GM21423 (cell line): ENCODE data around the gene ABCA3.

ENCODE experiments used
- ATAC-seq: cut with Tn5 transposase; IDR thresholded peaks from one replicate; pipeline ENCODE4 v1.9.1; 2021; ENCODE audit warnings: mild to moderate bottlenecking, moderate library complexity; ENCODE audit not compliant: unreplicated experiment

The ABCA3 gene

DNA sequence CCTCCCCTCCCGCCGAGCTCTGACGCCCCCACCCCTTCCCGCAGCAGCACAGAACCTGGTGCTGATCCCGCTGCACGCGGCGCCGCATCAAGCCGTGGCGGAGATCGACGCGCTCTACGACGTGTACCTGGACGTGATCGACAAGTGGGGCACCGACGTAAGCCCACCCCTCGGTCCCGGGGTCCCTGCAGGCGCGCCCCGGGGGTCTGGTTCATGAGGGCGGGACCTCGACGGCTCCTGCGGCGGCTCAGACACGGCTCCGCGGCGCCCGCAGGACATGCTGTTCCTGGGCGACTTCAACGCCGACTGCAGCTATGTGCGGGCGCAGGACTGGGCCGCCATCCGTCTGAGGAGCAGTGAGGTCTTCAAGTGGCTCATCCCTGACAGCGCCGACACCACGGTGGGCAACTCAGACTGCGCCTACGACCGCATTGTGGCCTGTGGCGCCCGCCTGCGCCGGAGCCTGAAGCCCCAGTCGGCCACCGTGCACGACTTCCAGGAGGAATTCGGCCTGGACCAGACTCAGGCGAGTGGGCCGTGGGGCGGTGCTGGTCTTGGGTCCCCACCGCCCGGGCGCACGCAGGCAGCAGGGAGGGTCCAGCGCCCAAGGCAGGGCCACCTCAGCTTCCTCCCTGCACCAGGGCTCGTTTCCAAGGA is 102.9 kb downstream of the ABCA3 start:
- ATAC-seq, result no peak

DNA sequence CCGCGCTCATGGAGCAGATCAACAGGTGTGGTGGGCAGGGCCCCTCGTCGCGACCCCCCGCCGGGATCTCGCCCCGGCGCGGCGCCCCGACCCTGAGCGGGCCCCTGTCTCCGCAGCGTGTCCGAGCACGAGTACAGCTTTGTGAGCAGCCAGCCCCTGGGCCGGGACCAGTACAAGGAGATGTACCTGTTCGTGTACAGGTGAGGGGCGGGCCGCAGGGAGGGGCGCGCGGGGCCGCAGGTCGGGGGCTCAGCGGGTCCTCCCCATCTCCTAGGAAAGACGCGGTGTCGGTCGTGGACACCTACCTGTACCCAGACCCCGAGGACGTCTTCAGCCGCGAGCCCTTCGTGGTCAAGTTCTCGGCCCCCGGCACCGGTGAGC is 103.4 kb downstream of the ABCA3 start:
- no peak for ATAC-seq

DNA sequence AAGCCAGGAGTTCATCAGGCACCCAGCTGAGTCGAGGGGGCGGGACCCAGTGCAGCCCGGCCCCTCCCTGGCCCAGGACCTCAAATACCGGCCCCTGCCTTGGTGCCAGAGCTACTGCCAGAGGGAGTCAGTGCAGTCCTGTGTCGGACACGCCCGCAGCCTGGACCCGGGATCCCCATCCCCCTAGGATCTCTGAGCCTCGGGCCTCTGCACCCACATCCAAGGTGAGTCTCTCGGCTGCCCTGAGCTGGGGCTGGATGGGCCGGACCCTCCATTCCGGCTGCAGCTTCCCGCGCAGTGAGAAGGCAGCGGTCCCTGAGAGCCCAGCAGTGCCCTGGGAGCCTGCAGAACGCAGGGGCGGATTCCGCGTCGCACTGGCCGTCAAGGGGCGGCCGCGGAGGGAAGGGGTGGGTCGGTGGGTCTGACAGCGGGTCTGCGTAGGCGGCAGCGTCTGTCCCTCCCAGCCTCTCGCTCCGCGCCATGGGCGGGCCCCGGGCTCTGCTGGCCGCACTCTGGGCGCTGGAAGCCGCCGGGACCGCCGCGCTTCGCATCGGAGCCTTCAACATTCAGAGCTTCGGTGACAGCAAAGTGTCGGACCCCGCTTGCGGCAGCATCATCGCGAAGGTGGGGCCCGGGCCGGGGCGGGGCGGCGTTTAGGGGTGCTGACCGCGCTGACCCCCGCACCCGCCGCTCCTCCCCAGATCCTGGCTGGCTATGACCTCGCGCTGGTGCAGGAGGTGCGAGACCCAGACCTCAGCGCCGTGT is 104.0 kb downstream of the ABCA3 start, which contains the start of gene DNASE1L2:
Gene DNASE1L2, plus strand, starts transcription at position 108 of the 765 bp plus-strand sequence. Its CDS starts 373 bp downstream, at position 481.
- ATAC-seq, result no peak

DNA sequence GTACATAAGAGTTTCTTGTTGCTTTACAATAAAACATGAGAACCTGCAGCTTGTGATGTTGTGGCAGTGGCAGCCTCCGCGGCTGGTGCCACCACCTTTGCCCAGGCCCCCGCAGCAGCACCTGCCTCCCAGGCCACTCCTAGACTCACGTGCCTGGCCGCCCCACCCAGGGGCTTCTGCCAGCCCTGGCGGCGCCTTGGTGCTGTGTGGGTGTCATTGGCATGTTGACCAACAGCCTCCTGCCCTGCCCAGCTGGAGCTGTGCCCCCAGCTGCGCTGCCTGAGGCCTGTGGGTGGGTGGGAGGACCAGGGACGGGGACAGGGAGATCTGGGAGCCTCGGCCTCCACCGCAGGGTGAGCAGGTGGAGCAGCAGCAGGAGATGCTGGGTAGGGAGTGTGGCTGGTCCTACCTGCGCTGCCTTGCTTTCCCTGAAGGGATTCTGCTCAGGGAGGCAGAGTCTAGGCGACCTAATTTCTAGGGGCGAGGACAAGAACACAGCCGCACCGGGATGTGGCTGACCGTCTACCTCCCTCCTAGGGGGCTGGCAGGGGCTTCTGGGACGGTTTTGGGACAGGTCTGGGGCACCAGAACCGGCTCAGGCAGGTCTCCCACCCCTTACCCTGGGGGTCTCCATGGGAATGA is 104.7 kb downstream of the ABCA3 start:
- no peak for ATAC-seq

DNA sequence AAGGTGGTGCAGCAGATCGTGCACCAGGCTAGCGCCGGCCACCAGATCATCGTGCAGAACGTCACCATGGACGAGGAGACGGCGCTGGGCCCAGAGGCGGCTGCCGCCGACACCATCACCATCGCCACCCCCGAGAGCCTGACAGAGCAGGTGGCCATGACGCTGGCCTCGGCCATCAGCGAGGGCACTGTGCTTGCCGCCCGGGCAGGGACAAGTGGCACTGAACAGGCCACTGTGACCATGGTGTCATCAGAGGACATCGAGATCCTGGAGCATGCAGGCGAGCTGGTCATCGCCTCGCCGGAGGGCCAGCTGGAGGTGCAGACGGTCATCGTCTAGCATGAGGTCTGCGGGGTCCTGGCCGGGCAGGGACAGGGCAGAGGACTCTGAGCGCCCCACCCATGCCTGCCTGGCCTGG is 105.3 kb downstream of the ABCA3 start:
- no peak for ATAC-seq

DNA sequence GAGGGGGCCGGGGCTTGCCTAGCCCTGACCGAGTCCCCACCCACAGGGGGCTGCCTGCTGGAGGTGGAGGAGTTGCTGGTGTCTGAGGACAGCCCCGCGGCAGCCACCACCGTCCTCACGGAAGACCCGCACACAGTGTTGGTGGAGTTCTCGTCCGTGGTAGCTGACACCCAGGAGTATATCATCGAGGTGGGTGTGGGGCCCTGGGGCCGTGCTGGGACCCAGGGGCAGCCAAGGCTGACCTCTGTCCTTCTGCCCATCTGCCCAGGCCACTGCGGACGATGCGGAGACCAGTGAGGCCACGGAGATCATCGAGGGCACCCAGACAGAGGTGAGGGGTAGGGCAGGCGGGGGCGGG is 105.7 kb downstream of the ABCA3 start:
- no peak for ATAC-seq

DNA sequence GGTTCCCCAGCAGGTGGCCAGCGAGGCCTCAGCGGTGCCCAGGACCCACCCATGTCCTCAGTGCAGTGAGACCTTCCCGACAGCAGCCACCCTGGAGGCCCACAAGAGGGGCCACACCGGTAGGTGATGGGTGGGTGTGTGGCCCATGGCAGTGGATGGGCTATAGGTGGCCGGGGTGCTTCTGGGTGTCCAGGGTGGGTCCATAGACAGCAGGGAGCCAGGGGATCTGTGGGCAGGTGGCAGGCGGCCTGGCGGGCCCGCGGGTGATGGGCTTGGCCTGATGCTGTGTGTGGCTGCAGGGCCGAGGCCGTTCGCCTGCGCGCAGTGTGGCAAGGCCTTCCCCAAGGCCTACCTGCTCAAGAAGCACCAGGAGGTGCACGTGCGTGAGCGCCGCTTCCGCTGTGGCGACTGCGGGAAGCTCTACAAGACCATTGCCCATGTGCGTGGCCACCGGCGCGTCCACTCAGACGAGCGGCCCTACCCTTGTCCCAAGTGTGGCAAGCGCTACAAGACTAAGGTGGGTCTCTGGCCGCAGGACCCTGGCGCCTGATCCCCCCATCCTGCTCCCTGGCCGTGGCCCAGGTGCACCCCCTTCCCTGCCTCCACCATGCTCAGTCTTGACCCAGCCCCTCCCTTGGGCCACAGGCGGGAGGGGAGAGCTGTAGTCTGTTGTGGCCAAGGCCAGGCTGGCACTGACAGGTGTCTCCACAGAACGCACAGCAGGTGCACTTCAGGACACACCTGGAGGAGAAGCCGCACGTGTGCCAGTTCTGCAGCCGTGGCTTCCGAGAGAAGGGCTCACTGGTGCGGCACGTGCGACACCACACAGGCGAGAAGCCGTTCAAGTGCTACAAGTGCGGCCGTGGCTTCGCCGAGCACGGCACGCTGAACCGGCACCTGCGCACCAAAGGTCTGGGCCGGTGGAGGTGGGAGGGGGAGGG is 106.4 kb downstream of the ABCA3 start:
- ATAC-seq, result no peak

DNA sequence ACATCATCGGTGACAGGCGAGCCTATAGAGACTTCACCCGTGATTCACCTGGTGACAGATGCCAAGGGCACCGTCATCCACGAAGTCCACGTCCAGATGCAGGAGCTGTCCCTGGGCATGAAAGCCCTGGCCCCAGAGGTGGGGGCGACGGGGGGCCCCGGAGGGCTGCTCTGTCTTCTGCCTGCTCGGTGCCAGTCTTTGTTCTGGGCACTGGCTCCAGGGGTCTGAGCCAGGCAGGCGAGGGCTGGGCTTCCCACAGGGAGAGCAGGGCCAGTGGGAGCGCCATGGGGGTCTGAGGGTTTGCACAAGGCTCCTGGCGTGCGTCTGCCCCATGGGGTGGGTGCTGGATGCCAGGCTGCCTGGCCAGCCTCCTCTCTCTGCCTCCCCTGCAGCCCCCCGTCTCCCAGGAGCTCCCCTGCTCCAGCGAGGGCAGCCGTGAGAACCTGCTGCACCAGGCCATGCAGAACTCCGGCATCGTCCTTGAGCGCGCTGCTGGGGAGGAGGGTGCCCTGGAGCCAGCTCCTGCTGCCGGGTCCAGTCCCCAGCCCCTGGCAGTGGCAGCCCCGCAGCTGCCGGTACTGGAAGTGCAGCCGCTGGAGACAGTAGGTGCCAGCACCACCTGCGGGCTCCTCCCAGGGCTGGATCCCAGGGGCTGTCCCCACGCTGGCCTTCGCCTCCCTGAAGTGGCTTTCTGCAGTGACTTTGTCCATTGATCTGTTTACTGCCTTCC is 107.3 kb downstream of the ABCA3 start:
- no peak for ATAC-seq

DNA sequence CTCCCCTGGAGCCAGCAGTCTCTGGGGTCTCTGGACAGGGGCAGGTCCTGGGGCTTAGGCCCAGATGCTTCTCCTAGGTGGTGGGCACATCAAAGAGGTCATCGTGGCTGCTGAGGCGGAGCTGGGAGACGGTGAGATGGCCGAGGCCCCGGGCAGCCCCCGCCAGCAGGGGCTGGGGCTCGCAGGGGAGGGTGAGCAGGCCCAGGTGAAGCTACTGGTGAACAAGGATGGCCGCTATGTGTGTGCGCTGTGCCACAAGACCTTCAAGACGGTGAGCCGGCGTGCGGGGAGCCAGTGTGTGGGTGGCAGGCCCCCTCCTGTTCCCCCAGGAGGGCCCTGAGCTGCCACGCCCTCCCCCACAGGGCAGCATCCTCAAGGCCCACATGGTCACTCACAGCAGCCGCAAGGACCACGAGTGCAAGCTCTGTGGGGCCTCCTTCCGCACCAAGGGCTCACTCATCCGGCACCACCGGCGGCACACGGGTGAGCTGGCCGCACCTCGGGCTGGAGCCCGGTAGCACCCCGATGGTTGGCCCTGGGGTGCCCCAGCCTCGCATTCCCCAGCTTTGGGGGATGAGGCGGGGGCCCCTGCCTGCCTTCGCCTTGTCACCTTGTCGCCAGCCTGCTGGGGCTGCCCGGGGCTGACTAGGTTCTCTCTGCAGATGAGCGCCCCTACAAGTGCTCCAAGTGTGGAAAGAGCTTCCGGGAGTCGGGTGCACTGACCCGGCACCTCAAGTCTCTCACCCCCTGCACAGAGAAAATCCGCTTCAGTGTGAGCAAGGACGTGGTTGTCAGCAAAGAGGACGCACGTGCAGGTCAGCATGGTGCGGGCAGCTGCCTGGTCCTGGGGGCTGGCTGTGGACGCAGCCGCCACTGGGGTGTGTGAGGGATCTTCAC is 108.2 kb downstream of the ABCA3 start:
- no peak for ATAC-seq

DNA sequence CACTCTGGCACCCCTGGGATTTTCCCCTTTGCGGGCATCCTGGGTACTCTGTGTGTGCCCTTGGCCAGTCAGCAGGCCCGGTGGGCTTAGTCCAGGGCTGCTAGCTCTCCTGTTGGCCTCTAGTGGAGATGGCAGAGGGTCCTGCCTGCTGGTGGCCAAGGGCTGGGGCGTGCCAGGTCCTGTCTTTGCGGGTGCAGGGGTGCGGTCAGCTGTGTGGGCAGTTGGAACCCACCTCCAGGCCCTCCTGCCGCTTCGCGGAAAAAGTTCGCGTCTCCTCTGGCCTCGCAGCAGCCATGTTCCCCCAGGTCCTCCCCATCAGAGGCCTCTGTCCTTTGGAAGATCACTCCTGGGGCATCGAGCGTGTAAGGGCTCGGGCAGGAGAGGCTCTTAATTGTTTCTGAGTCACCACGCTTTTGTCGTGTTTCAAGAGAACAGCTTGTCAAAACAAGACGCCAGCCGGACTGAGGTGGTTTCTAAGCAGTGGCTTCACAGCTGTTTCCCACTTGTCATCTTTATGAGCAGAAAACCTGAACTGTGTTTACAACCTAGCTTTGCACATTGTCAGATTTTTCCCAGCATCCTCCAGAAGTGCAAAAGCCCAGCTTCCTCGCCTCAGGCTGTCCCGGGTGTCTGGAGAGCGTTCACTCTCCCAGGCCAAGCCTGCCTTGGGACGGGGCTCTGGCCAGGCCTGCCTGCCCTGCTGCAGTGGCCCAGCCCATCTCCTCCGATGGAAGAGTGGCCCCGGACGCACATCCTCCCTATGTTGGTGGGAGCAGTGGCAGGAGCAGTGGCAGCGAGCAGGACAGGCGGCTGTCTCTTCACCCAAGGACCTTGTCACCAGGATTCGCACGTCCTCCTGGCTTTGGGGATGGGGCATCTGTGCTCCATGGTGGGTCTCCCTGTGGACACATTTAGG is 109.3 kb downstream of the ABCA3 start:
- ATAC-seq, result no peak

DNA sequence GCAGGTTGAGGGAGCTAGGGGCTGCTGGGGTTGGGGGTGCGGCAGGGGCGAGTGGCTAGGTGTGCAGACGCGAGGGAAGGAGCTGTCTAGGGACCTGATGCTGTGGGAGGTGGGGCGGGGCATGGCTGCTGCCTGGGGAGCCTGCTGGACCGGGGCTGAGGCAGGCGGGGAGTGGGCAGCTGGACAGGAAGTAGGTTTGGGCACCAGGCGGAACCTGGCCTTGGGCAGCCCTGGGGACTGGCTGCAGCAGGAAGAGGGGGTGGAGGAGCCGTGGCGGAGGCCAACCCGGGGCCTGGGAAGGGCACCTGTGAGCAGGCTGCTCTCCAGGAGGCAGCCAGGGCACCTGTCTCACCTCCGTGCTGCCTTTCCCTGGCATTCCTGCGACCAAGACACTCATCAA is 110.2 kb downstream of the ABCA3 start:
- no peak for ATAC-seq

DNA sequence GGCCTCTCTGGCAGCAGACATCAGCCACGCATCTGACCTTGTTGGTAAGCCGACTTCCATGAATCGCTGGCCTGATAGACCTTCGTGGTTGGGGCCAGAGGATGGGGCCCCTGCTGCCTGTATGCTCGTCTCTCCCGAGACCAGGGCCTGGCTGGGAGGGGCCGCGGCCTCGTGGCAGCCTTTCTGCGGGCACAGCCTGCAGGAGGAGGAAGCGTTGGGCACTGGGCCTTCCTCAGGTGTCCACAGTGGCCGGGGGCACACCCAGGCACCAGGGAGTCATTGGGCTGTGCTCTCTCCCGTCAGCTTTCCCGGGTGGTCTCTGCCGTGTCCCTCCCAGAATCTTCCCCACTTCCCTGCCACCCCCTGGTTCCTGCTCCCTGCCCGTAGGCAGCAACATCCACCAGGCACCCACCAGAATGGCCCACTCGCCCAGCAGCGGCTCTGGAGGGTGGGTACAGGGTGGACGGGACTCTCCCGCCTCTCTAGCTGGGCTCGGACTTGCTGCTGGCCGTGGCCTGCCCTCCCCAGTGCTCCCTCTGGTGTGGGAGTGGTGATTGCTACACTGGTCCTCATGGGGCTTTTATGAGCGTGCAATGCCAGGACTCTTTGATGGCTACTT is 110.8 kb downstream of the ABCA3 start:
- ATAC-seq, result no peak

DNA sequence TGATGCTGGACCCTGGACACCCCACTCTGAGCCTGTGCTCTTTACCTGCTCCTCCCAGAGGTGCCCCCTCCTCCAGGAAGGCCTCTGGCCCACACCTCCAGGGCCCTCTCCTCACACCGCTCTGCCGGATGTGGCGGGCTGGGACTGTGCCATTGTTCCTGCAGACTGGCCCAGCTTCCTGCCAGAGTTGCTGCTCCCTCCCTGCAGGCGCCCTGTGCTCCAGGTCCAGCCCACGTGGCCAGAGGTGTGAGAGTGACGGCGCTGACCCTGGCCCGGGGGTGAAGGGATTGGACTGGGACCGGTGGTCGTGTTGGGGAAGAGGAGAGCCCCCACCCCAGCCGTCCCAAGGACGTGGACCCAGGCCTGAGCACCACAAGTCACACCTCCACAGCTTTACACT is 111.4 kb downstream of the ABCA3 start:
- ATAC-seq, result no peak

DNA sequence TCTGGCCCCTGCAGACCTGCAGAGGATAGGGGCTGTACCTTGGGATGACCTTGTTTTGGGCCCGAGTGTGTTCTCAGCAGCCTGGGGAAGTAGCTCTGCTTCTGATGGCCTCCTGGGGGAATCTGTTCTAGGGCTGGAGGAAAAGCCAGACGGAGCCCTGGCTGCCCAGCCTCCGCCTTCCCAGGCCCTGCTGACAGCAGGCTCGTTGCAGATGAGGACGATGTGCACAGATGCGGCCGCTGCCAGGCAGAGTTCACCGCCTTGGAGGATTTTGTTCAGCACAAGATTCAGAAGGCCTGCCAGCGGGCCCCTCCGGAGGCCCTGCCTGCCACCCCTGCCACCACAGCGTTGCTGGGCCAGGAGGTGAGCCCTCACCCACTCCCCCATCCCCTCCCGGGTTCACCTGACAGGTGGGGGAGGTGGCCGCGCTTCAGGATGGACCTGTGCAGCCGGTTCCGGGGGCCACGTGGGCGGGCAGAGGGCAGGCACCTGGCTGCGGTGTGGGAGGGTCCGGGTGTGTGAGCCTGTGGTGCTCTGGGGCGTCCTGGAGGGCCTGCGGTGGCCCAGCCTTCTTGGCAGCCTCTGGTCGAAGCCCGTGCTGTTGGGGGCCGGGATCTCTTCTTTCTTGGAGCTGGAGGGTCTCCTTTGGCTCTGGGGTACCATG is 112.2 kb downstream of the ABCA3 start:
- ATAC-seq, result no peak

DNA sequence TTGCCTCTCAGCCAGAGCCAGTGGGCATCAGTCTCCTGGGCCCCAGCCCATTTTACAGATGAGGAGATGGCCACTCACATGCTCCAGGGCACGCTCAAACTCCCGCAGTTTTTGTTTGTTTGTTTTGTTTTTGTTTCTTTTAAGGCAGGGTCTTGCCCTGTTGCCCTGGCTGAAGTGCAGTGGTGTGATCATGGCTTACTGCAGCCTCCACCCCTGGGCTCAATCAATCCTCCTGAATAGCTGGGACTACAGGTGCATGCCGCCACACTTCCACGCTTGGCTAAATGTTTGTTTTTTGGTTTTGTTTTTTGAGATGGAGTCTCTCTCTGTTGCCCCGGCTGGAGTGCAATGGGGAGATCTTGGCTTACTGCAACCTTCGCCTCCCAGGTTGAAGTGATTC is 113.6 kb downstream of the ABCA3 start:
- ATAC-seq, result no peak

DNA sequence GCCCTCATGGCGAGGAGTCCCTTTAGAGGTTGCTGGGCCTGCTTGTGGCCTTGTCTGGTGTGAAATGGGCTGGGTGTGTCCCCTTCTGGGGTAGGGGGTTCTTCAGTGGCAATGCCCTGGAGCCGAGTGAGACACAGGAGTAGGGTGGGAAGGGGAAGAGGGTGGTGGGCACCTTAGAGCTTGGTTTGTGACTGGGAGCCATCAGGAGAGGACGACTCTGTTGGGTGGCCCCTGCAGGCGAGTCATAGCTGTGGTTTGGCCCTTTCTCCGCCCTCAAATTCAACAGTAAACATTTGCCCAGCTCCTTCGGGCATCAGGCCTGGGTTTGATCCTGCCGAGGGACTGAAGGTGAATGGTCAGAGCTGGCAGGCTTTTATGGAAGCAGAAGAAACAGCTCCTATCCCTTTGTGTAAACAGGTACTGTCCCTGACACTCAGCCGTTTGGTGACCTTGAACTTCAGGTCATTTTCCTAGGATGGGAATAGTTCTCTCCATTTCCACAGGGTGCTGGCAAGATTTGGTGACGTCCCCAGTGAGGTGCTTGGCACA is 114.2 kb downstream of the ABCA3 start:
- no peak for ATAC-seq
